HT1080 (cell line): ENCODE results near the gene LAMP5. TPM values are rescaled to one million over a fixed set of nuclear protein-coding genes. Genes with fewer than 3 reads are reported as not detected.

ENCODE experiments used
- DNase-seq: peaks from one replicate; pipeline ENCODE4 v3.0.0-alpha.2; 2015; ENCODE audit warnings: low read depth
- polyA plus RNA-seq, 2 experiments: library from polyadenylated mRNA; depleted of rRNA; stranded (reverse); fragments of >200 nt; gene quantifications; 2 replicates each; pipeline ENCODE4 v1.2.3, GENCODE V29; 2015
- total RNA-seq: library from RNA; depleted of rRNA; stranded (reverse); fragments of >200 nt; shearing (Covaris generic); gene quantifications from 2 replicates; pipeline ENCODE4 v1.2.3, GENCODE V29; 2014; rRNA removed

LAMP5 gene
- total RNA-seq, result not detected in 2 replicates
- polyA plus RNA-seq (2015; cell fraction: cytosol; rRNA removed), result not detected in 2 replicates
- not detected in 2 replicates for polyA plus RNA-seq (2015; cell fraction: nucleus; rRNA removed)

GRCh38 chr20:9514461-9515213 lies at the start of gene LAMP5:
TSS of gene LAMP5 (plus strand) at chr20:9514590. CDS start at chr20:9514853, 263 bp downstream.
- no peak for DNase-seq

GRCh38 chr20:9467995-9468394 lies 46.4 kb upstream of the LAMP5 start:
- no peak for DNase-seq

- DNase-seq, result peak; percentile 19
Observed at GRCh38 chr20:9474835-9475415, 39.5 kb upstream of the LAMP5 start.

GRCh38 chr20:9475456-9475855 lies 38.9 kb upstream of the LAMP5 start:
- DNase-seq, result no peak

GRCh38 chr20:9476174-9476573 lies 38.2 kb upstream of the LAMP5 start:
- no peak for DNase-seq

GRCh38 chr20:9476637-9477036 lies 37.8 kb upstream of the LAMP5 start:
- DNase-seq, result no peak

- no peak for DNase-seq
Observed at GRCh38 chr20:9478771-9479170, 35.6 kb upstream of the LAMP5 start.

GRCh38 chr20:9480066-9480465 lies 34.3 kb upstream of the LAMP5 start:
- DNase-seq, result no peak

GRCh38 chr20:9482180-9482579 lies 32.2 kb upstream of the LAMP5 start:
- DNase-seq, result no peak

- no peak for DNase-seq
Observed at GRCh38 chr20:9483131-9483530, 31.3 kb upstream of the LAMP5 start.

GRCh38 chr20:9485614-9486340 lies 28.6 kb upstream of the LAMP5 start:
- DNase-seq, result peak; percentile 25

- DNase-seq, result no peak
Observed at GRCh38 chr20:9487231-9487630, 27.2 kb upstream of the LAMP5 start.

- peak; percentile 43 for DNase-seq
Observed at GRCh38 chr20:9488063-9488462, 26.3 kb upstream of the LAMP5 start.

GRCh38 chr20:9490161-9490560 lies 24.2 kb upstream of the LAMP5 start:
- no peak for DNase-seq

- no peak for DNase-seq
Observed at GRCh38 chr20:9490631-9491030, 23.8 kb upstream of the LAMP5 start.

- no peak for DNase-seq
Observed at GRCh38 chr20:9491324-9491723, 23.1 kb upstream of the LAMP5 start.

GRCh38 chr20:9492067-9492466 lies 22.3 kb upstream of the LAMP5 start:
- no peak for DNase-seq

- DNase-seq, result no peak
Observed at GRCh38 chr20:9493803-9494202, 20.6 kb upstream of the LAMP5 start.

GRCh38 chr20:9495701-9496100 lies 18.7 kb upstream of the LAMP5 start:
- DNase-seq, result no peak

- DNase-seq, result no peak
Observed at GRCh38 chr20:9496155-9496554, 18.2 kb upstream of the LAMP5 start.

- DNase-seq, result peak; percentile 64
Observed at GRCh38 chr20:9498322-9498721, 16.1 kb upstream of the LAMP5 start.
